Endodermal cell (in vitro differentiated cells): ENCODE measurements around the gene SAMD11. TPM values are rescaled to one million over a fixed set of nuclear protein-coding genes. Genes with fewer than 3 reads are reported as not detected.

Experiments
- DNase-seq: peaks from one replicate; pipeline ENCODE4 v3.0.0-alpha.2; 2017
- H3K27ac ChIP-seq: 2 replicates; pipeline ENCODE4 v1.5.1; 2013; ENCODE audit warnings: mild to moderate bottlenecking, low read depth, low read length, moderate library complexity
- H3K27me3 ChIP-seq: 2 replicates; pipeline ENCODE4 v1.6.1; 2013; ENCODE audit warnings: mild to moderate bottlenecking, low read length, moderate library complexity; ENCODE audit not compliant: insufficient read depth, control insufficient read depth, poor library complexity, severe bottlenecking
- H3K36me3 ChIP-seq: 2 replicates; pipeline ENCODE4 v1.7.0; 2013; ENCODE audit warnings: mild to moderate bottlenecking, low read length, moderate library complexity; ENCODE audit not compliant: control insufficient read depth, insufficient read depth
- H3K4me1 ChIP-seq: one replicate; pipeline ENCODE4 v1.7.0; 2013; ENCODE audit warnings: low read length; ENCODE audit not compliant: control insufficient read depth, insufficient read depth
- H3K4me3 ChIP-seq: 2 replicates; pipeline ENCODE4 v1.5.1; 2013; ENCODE audit warnings: mild to moderate bottlenecking, low read length, moderate library complexity
- H3K9ac ChIP-seq: 2 replicates; pipeline ENCODE4 v1.6.1; 2013; ENCODE audit warnings: mild to moderate bottlenecking, low read length, moderate library complexity; ENCODE audit not compliant: poor library complexity, severe bottlenecking; ENCODE audit errors: extremely low read depth
- H3K9me3 ChIP-seq: 2 replicates; pipeline ENCODE4 v1.6.1; 2013; ENCODE audit warnings: mild to moderate bottlenecking, low read length, moderate library complexity; ENCODE audit not compliant: control insufficient read depth
- H3K27ac Mint-ChIP-seq: 2 replicates; pipeline ENCODE4 v1.8.0; 2020; ENCODE audit warnings: mixed read lengths
- H3K27me3 Mint-ChIP-seq: 2 replicates; pipeline ENCODE4 v1.8.0; 2021; ENCODE audit warnings: mild to moderate bottlenecking, mixed read lengths; ENCODE audit not compliant: insufficient read depth
- H3K36me3 Mint-ChIP-seq: 2 replicates; pipeline ENCODE4 v1.8.0; 2020; ENCODE audit warnings: low read depth, mixed read lengths
- H3K4me1 Mint-ChIP-seq: 2 replicates; pipeline ENCODE4 v1.8.0; 2020; ENCODE audit warnings: mixed read lengths
- H3K4me3 Mint-ChIP-seq: 2 replicates; pipeline ENCODE4 v1.8.0; 2020; ENCODE audit warnings: mild to moderate bottlenecking, moderate library complexity, mixed read lengths
- H3K9me3 Mint-ChIP-seq: 2 replicates; pipeline ENCODE4 v1.8.0; 2020; ENCODE audit warnings: mild to moderate bottlenecking, mixed read lengths
- WGBS, 2 experiments: methylation state at CpG; one replicate each; pipeline versions ENCODE4 v1.1.5 to v1.1.7; 2013; ENCODE audit warnings: missing lambda C conversion rate in 2 of 2, mixed read lengths in 1 of 2; ENCODE audit not compliant: insufficient coverage in 1 of 2, insufficient read length in 1 of 2; 5-methylcytosine and 5-hydroxymethylcytosine counted together
- total RNA-seq, 2 donors: library from RNA; stranded (reverse); fragmentation: NEBNext Ultra II Directional in 1 of 2; extraction: Animal tissue kit (Norgen Biotek cat#: 25700) in 1 of 2; gene quantifications; 2 replicates in 1 of 2; 3 replicates in 1 of 2; pipeline ENCODE4 v1.2.1, GENCODE V29; 2021
- TF ChIP-seq, protein P1 (sequence below): fragments of 200-600 bp; sonication (generic); conservative IDR thresholded peaks from 2 replicates; pipeline ENCODE4 v1.5.0; 2021; ENCODE audit warnings: antibody characterized with exemption, mild to moderate bottlenecking

Gene SAMD11
- total RNA-seq, 2 donors from 2014 or later = 152 to 156 TPM

DNA sequence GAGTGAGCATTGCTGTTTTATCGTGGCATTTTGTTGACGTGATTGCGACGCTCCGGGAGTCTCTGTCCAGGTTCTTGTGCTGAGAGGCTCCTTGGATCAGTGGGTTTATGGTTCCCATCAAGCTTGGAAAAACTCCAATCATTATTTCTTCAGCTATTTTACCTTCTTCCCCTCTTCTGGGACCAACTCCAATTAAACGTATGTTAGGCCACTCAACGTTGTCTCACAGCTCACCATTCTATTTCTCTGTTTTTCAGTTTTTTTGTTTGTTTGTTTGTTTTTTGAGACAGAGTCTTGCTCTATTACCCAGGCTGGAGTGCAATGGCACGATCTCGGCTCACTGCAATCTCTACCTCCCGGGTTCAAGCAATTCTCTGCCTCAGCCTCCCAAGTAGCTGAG lies 68.2 kb downstream of the SAMD11 start:
- Histone ChIP-seq H3K36me3 (no peaks in the 10 kb centered on the region), H3K9ac (no peak overlapping the region), H3K4me3 (no peak overlapping the region), H3K4me1 (no peaks in the 10 kb centered on the region), H3K27me3 (peaks cover 51% of the 10 kb centered on the region), H3K27ac (no peak overlapping the region), H3K9me3 (peaks cover 15% of the 10 kb centered on the region)
- 94 to 99% methylated on average over 8 to 10 of the region's 10 CpGs for WGBS, 2 experiments
- H3K4me3 Mint-ChIP-seq = no peak overlapping the region
- H3K4me1 Mint-ChIP-seq = peaks cover 3% of the 10 kb centered on the region
- H3K27ac Mint-ChIP-seq = no peak overlapping the region
- H3K27me3 Mint-ChIP-seq = peaks cover 90% of the 10 kb centered on the region
- H3K9me3 Mint-ChIP-seq = peaks cover 24% of the 10 kb centered on the region
- DNase-seq = no peak
- TF ChIP-seq, protein P1, sequence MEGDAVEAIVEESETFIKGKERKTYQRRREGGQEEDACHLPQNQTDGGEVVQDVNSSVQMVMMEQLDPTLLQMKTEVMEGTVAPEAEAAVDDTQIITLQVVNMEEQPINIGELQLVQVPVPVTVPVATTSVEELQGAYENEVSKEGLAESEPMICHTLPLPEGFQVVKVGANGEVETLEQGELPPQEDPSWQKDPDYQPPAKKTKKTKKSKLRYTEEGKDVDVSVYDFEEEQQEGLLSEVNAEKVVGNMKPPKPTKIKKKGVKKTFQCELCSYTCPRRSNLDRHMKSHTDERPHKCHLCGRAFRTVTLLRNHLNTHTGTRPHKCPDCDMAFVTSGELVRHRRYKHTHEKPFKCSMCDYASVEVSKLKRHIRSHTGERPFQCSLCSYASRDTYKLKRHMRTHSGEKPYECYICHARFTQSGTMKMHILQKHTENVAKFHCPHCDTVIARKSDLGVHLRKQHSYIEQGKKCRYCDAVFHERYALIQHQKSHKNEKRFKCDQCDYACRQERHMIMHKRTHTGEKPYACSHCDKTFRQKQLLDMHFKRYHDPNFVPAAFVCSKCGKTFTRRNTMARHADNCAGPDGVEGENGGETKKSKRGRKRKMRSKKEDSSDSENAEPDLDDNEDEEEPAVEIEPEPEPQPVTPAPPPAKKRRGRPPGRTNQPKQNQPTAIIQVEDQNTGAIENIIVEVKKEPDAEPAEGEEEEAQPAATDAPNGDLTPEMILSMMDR = no peak
- H3K36me3 Mint-ChIP-seq = no peaks in the 10 kb centered on the region

DNA sequence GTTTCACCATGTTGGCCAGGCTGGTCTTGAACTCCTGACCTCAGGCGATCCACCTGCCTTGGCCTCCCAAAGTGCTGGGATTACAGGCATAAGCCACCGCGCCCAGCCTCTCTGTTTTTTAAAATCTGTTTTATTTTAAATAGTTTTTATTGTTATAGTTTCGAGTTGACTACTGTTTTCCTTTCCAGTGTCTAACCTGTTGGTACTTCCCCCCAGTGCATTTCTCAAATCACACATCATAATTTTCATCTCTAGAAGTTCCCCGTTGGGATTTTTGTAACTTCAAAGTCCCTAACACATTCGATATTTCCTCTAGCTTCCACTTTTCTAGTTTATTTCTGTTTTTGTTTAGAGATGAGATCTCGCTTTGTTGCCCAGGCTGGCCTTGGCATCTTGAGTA lies 68.6 kb downstream of the SAMD11 start:
- peaks cover 15% of the 10 kb centered on the region for H3K9me3 ChIP-seq
- peaks cover 93% of the 10 kb centered on the region for H3K27me3 Mint-ChIP-seq
- H3K4me3 Mint-ChIP-seq = no peak overlapping the region
- WGBS, 2 experiments = 92 to 100% methylated on average over 1 to 7 of the region's 7 CpGs
- no peak for DNase-seq
- H3K9me3 Mint-ChIP-seq = peaks cover 24% of the 10 kb centered on the region
- H3K4me3 ChIP-seq = no peak overlapping the region
- H3K9ac ChIP-seq = no peak overlapping the region
- H3K27ac Mint-ChIP-seq = no peak overlapping the region
- no peaks in the 10 kb centered on the region for H3K4me1 ChIP-seq
- no peak overlapping the region for H3K27ac ChIP-seq
- H3K4me1 Mint-ChIP-seq = peaks cover 3% of the 10 kb centered on the region
- no peaks in the 10 kb centered on the region for H3K36me3 ChIP-seq
- no peaks in the 10 kb centered on the region for H3K36me3 Mint-ChIP-seq
- peaks cover 56% of the 10 kb centered on the region for H3K27me3 ChIP-seq
- TF ChIP-seq, protein P1 = no peak

DNA sequence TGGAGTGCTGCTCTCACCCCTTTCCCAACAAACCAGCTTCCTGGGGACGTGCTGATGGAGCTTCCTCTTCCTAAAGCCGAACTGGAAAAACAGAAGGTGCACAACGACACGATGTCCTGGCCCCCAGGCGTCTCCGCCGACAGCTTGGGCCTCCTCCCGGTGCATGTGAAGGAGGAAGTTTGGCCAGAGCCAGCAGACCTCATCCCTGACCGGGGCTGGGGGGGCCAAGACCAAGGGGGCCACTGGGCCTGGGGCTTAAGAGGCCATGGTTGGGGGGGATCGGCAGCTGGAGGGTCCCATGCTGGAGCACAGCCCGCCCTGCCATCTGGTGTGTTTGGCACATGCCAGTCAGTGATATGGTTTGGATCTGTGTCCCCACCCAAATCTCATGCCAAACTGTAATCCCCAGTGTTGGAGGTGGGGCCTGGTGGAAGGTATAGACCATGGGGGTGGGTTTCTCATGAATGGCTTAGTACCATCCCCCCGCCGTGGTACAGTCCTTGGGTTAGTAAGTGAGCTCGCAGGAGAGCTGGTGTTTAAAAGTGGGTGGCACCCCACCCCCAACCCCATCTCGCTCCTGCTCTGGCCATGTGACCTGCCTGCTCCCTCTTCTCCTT lies 69.8 kb downstream of the SAMD11 start:
- no peak overlapping the region for H3K4me3 Mint-ChIP-seq
- H3K27ac Mint-ChIP-seq = no peak overlapping the region
- H3K9ac ChIP-seq = no peak overlapping the region
- H3K27me3 Mint-ChIP-seq = peaks cover 91% of the 10 kb centered on the region
- TF ChIP-seq, protein P1 = no peak
- no peaks in the 10 kb centered on the region for H3K4me1 ChIP-seq
- H3K9me3 Mint-ChIP-seq = peaks cover 24% of the 10 kb centered on the region
- H3K4me1 Mint-ChIP-seq = peaks cover 3% of the 10 kb centered on the region
- H3K4me3 ChIP-seq = no peak overlapping the region
- H3K27ac ChIP-seq = no peak overlapping the region
- DNase-seq = no peak
- WGBS, 2 experiments = 80 to 83% methylated on average over 1 to 15 of the region's 15 CpGs
- peaks cover 55% of the 10 kb centered on the region for H3K27me3 ChIP-seq
- no peaks in the 10 kb centered on the region for H3K36me3 ChIP-seq
- H3K9me3 ChIP-seq = peaks cover 15% of the 10 kb centered on the region
- H3K36me3 Mint-ChIP-seq = no peaks in the 10 kb centered on the region

Other genes starting within 250 kb of the SAMD11 start
- not detected for gene OR4F16, start 237.3 kb upstream of the SAMD11 start, total RNA-seq
- 10 to 100 TPM; 83.5 to 97.3 TPM for gene NOC2L, start 35.3 kb downstream of the SAMD11 start, total RNA-seq
- gene KLHL17, start 36.7 kb downstream of the SAMD11 start, total RNA-seq = 10 to 100 TPM; 49.2 to 58.2 TPM
- 1 to 10 TPM; 1.5 to 4.6 TPM for gene PLEKHN1, start 42.6 kb downstream of the SAMD11 start, total RNA-seq
- gene PERM1, start 58.2 kb downstream of the SAMD11 start, total RNA-seq = not detected
- 10 to 100 TPM; 16.1 to 19.7 TPM for gene HES4, start 76.2 kb downstream of the SAMD11 start, total RNA-seq
- 10 to 100 TPM; 46.6 to 48.4 TPM for gene ISG15, start 89.6 kb downstream of the SAMD11 start, total RNA-seq
- gene AGRN, start 96.2 kb downstream of the SAMD11 start, total RNA-seq = 100 to 1,000 TPM; 269 to 288 TPM
- not detected for gene RNF223, start 150.4 kb downstream of the SAMD11 start, total RNA-seq
- gene C1orf159, start 192.2 kb downstream of the SAMD11 start, total RNA-seq = 10 to 100 TPM; 23.1 to 29.5 TPM
- 1 to 10 TPM in 1 of 2 donors, under 1 TPM in 1; 0.93 to 1.2 TPM for gene TTLL10, start 250.0 kb downstream of the SAMD11 start, total RNA-seq